Mucosa of rectum (tissue), 2 donors: ENCODE results near the gene RUBCNL.
"Not testable (repeated sequence)": the region's sequence is repeated elsewhere in the genome, so short reads cannot be mapped to it uniquely, and the experiment has no call there.

Experiments used
- H3K27ac ChIP-seq, 2 donors: one replicate each; pipeline ENCODE4 v1.7.0; 2013; ENCODE audit warnings: inconsistent platforms in 2 of 2, low read depth in 2 of 2, low read length in 2 of 2
- H3K27me3 ChIP-seq, 2 donors: one replicate each; pipeline ENCODE4 v1.7.0; 2013; ENCODE audit warnings: low read length in 2 of 2; ENCODE audit not compliant: control insufficient read depth in 2 of 2, insufficient read depth in 2 of 2
- H3K36me3 ChIP-seq, 2 donors: one replicate each; pipeline ENCODE4 v1.7.0; 2013; ENCODE audit warnings: low read length in 2 of 2; ENCODE audit not compliant: control insufficient read depth in 2 of 2, insufficient read depth in 2 of 2
- H3K4me1 ChIP-seq, 2 donors: one replicate each; pipeline ENCODE4 v1.7.0; 2013; ENCODE audit warnings: low read length in 2 of 2, mild to moderate bottlenecking in 1 of 2; ENCODE audit not compliant: control insufficient read depth in 2 of 2, insufficient read depth in 2 of 2
- H3K4me3 ChIP-seq, 2 donors: one replicate each; pipeline ENCODE4 v1.7.0; 2013; ENCODE audit warnings: low read length in 2 of 2
- H3K9ac ChIP-seq, 2 donors: one replicate each; pipeline ENCODE4 v1.7.0; 2013; ENCODE audit warnings: low read length in 2 of 2, low read depth in 1 of 2, mild to moderate bottlenecking in 1 of 2
- H3K9me3 ChIP-seq, 2 donors: one replicate each; pipeline ENCODE4 v1.7.0; 2013; ENCODE audit warnings: low read length in 2 of 2; ENCODE audit not compliant: control insufficient read depth in 2 of 2
- donor health status: healthy.
- donor health status: Normal muscosa, but diverticular disease.

Gene RUBCNL, protein sequence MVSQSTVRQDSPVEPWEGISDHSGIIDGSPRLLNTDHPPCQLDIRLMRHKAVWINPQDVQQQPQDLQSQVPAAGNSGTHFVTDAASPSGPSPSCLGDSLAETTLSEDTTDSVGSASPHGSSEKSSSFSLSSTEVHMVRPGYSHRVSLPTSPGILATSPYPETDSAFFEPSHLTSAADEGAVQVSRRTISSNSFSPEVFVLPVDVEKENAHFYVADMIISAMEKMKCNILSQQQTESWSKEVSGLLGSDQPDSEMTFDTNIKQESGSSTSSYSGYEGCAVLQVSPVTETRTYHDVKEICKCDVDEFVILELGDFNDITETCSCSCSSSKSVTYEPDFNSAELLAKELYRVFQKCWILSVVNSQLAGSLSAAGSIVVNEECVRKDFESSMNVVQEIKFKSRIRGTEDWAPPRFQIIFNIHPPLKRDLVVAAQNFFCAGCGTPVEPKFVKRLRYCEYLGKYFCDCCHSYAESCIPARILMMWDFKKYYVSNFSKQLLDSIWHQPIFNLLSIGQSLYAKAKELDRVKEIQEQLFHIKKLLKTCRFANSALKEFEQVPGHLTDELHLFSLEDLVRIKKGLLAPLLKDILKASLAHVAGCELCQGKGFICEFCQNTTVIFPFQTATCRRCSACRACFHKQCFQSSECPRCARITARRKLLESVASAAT

GRCh38 chr13:46387064-46387851 is at the start of gene RUBCNL:
Gene RUBCNL, minus strand, starts transcription at chr13:46387252. Its CDS starts 14,777 bp downstream, at chr13:46372475.
- Histone ChIP-seq H3K9ac (peak within 1 kb of the TSS; percentile 74 to 82), H3K27me3 (no peaks in the 10 kb centered on the region), H3K9me3 (no peaks in the 10 kb centered on the region), H3K4me1 (peaks cover 18 to 32% of the 10 kb centered on the region in 2 donors), H3K27ac (peak within 1 kb of the TSS; percentile 70 to 74), H3K4me3 (peak within 1 kb of the TSS; percentile 68 to 87), H3K36me3 (no peaks in the 10 kb centered on the region)

- not testable (repeated sequence) for H3K27ac ChIP-seq, H3K4me1 ChIP-seq, H3K4me3 ChIP-seq, H3K9me3 ChIP-seq, H3K36me3 ChIP-seq, H3K9ac ChIP-seq, H3K27me3 ChIP-seq
Measured at GRCh38 chr13:46429558-46429957, 42.5 kb upstream of the RUBCNL start.

DNA sequence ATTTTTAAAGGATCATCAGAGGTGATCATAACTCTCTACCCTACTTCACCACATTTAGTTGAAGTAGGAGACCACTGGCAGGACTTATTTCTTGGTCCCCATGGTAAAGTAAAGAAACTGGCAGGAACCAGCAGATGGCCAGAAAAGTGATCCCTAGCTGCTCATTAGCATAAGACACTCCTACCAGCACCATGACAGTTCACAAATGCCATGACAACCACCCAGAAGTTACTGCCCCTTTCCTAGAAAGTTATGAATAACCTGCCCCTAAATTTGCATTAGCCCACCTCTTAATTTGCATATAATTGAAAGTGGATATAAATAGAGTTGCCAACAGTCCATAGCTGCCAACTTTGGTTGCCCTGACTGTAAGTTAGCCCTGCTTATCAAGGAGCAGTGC is 18.4 kb upstream of the RUBCNL start:
- no peak overlapping the region for H3K4me3 ChIP-seq
- H3K27me3 ChIP-seq: no peaks in the 10 kb centered on the region
- no peaks in the 10 kb centered on the region for H3K36me3 ChIP-seq
- H3K27ac ChIP-seq: no peak overlapping the region
- H3K9ac ChIP-seq: no peak overlapping the region
- H3K9me3 ChIP-seq: no peaks in the 10 kb centered on the region
- H3K4me1 ChIP-seq: no peaks in the 10 kb centered on the region

DNA sequence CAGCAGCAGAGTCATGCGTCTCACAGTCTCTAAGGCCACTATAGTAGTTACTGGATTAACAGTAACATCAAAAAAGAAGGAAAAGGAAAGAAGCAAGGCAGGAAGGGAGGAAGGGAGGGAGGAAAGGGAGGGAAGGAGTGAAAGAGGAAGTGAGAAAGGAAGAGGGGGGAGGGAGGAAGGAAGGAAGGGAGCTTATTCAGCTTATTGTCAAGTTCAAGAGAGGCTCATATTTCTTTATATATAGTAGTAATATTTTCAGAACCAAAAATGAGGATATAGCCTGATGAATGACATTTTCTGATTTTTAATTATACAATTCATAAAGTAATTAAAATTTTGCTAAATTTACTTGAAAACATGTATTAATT is 17.7 kb upstream of the RUBCNL start:
- H3K27ac ChIP-seq: no peak overlapping the region
- H3K9ac ChIP-seq: no peak overlapping the region
- H3K4me3 ChIP-seq: no peak overlapping the region

GRCh38 chr13:46403851-46404732 is 17.0 kb upstream of the RUBCNL start:
- Histone ChIP-seq H3K4me3 (no peak overlapping the region), H3K27ac (peak overlapping the region in 1 of 2 donors; percentile 24), H3K4me1 (no peaks in the 10 kb centered on the region), H3K27me3 (no peaks in the 10 kb centered on the region), H3K36me3 (no peaks in the 10 kb centered on the region), H3K9ac (no peak overlapping the region), H3K9me3 (no peaks in the 10 kb centered on the region)

More for the DNA sequence above, 17.7 kb upstream of the RUBCNL start:
- Histone ChIP-seq H3K36me3 (no peaks in the 10 kb centered on the region), H3K27me3 (no peaks in the 10 kb centered on the region), H3K4me1 (no peaks in the 10 kb centered on the region), H3K9me3 (no peaks in the 10 kb centered on the region)

- no peak overlapping the region for H3K4me3 ChIP-seq
- H3K4me1 ChIP-seq: no peaks in the 10 kb centered on the region
- H3K27me3 ChIP-seq: no peaks in the 10 kb centered on the region
- no peaks in the 10 kb centered on the region for H3K36me3 ChIP-seq
- no peaks in the 10 kb centered on the region for H3K9me3 ChIP-seq
- no peak overlapping the region for H3K9ac ChIP-seq
- H3K27ac ChIP-seq: no peak overlapping the region
Measured at GRCh38 chr13:46402178-46402577, 15.1 kb upstream of the RUBCNL start.

GRCh38 chr13:46401432-46401831 is 14.4 kb upstream of the RUBCNL start:
- H3K36me3 ChIP-seq: no peaks in the 10 kb centered on the region
- H3K27me3 ChIP-seq: no peaks in the 10 kb centered on the region
- no peak overlapping the region for H3K9ac ChIP-seq
- no peak overlapping the region for H3K4me3 ChIP-seq
- H3K27ac ChIP-seq: no peak overlapping the region
- H3K9me3 ChIP-seq: no peaks in the 10 kb centered on the region
- H3K4me1 ChIP-seq: no peaks in the 10 kb centered on the region

DNA sequence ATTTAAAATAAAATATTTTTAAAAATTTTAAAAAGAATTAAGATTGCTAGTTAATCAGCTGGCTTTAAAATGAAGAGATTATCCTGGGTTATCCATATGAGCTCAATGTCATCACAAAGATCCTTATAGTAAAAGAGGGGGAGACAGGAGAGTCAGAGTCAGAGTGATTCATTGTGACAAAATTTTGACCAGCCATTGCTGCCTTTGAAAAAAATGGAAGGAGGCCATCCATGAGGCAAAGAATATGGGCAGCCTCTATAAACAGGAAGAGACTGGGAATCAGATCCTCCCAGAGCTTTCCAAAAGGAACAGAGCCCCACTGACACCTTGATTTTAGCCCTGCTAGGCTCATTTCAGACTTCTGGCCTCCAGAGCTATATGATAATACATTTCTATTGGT is 9.3 kb upstream of the RUBCNL start:
- Histone ChIP-seq H3K27ac (no peak overlapping the region), H3K4me1 (no peaks in the 10 kb centered on the region), H3K4me3 (no peak overlapping the region), H3K9ac (no peak overlapping the region), H3K27me3 (no peaks in the 10 kb centered on the region), H3K36me3 (no peaks in the 10 kb centered on the region), H3K9me3 (no peaks in the 10 kb centered on the region)

DNA sequence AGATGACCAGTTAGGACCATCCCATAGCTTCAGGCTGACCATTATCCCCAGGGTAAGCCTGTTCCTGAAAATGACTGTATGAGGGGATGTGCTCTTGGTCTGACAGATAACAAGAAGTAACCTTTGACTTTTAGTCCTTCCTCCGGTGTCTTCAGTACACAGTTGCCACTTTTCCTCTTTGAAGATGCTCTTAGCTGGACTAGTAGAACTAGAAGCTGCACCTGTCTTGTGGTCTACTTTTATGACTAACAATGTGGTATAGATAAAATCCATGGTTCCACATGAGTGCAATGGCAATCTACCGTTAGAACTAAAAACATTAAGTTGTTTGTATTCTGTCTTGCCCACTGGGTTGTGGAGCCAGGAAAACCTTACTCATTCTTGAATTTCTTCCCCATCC is 5.9 kb upstream of the RUBCNL start:
- Histone ChIP-seq H3K9ac (no peak overlapping the region), H3K36me3 (no peaks in the 10 kb centered on the region), H3K27me3 (no peaks in the 10 kb centered on the region), H3K4me3 (no peak overlapping the region), H3K27ac (no peak overlapping the region), H3K4me1 (peaks cover 15 to 18% of the 10 kb centered on the region in 2 donors), H3K9me3 (no peaks in the 10 kb centered on the region)
